LHCN-M2 (cell line): ENCODE results near the gene TAPT1. TPM values are rescaled to one million over a fixed set of nuclear protein-coding genes. Genes with fewer than 3 reads are reported as not detected.
A peak's percentile ranks its signal among the peaks of the same experiment; 100 is the strongest.

ENCODE experiments used
- DNase-seq: peaks from one replicate; pipeline ENCODE4 v3.0.0-alpha.2; 2012; ENCODE audit warnings: low read depth
- total RNA-seq: library from RNA; depleted of rRNA; stranded (reverse); fragments of >200 nt; gene quantifications from 2 replicates; pipeline ENCODE4 v1.2.3, GENCODE V29; 2014

TAPT1 gene
- total RNA-seq, 1 experiment from 2014 or later, result 10.1 TPM

DNA sequence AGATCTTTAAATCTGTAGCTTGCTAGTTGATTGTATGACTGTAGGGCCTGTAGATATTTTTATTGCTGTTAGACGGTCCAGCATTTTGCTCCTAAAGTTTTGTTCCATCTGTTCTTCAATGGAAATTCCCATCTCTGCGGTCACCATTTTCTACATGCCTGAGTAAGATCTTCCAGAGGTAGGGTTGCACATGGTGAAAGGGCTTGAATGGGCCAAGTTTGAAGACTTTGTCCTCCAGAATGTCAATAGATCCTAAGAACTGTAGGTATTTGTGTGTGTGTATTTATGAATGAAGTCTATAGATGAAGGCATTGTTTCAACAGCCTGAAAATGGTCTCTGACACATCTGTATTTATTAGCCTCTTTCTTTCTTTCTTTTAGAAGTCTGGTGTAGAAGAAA, 22.3 kb upstream of the TAPT1 start:
- DNase-seq, result no peak

DNA sequence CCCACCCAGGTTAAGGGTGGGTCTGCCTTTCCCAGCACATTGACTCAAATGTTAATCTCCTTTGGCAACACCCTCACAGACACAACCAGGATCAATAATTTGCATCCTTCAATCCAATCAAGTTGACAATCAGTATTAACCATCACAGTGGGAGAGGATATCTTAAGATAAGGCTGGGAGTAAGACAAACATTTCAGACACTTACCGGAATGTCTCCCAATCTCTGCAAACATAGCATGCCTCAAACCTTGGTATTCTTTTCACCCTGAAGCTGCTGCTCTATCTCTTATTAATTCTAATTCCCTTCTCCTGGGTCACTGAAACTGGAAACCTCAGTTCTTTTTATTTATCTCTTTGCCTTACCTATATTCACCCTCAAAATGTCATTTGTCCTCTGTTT, 19.0 kb upstream of the TAPT1 start:
- no peak for DNase-seq

DNA sequence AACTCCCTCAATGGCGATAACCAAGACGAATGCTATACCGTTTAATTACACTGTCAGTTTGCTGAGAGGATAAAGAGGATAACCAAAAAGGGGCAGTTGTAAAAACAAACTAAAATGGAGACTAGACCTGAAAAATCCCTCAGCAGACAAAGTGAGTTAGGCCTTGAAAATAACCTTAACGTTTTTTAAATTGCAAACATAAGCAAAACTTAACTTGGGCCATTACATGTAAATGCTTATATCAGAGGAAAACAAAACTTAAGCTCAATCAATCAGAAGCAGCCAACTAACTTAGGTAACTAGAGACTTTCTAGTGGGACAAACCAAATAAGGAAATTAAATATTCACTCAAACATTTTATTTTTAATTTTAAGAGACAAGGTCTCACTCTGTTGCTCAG, 17.0 kb upstream of the TAPT1 start:
- DNase-seq, result no peak

DNA sequence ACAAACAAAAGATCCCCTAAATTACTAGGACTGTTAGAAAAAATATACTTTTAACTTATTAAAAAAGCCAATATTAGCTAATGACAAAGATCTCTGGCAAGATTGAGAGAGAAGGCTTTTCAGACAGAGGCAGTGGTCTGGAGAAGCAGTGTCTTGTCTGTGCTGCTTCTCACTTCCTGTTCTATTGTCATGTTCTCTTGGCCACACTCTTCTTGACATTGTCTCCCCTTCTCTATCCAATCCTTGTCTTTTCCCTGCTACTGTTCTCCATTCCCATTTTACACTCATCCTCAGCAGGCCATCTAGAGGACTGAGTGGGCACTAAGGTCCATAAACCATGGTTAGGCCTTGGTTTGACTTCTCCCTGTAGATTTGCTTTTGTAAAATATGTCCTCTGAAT, 14.0 kb upstream of the TAPT1 start:
- no peak for DNase-seq

DNA sequence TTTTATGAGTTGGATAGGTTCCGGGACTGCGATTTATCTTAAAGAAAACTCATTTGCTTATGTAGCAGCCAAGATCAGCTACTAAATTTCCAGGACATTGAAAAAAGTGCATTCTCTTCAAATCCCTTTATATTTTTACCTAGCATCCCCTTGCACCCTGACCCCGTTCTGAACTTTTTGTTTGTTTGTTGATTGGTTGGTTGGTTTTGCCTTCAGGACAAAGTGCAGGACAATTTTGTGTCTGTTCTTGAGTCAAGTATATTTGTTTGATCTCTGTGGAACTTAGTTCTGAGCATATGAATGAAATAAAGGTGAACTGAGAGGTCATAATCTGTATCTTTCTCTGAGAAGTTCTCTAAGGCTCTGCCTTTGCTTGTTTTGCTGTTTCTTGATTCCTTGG, 12.8 kb upstream of the TAPT1 start:
- DNase-seq, result no peak

DNA sequence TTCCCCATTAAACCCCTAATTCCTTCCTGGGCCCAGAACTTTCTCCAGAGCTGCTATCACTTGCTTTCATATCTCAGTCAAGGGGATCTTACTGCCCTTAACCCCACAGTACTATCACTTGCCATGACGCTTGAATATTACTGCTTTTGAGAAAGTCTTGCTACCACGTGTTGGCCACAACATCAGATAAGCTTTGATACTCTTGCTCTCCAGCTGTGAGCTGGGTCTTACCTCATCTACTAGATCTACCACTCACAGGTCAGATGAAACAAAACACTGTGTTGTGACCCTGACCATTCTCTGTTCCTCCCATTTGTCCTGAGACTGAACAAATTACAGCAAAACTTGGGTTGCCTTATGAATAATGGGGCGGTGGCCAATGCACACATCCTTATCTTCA, 12.1 kb upstream of the TAPT1 start:
- DNase-seq, result no peak

DNA sequence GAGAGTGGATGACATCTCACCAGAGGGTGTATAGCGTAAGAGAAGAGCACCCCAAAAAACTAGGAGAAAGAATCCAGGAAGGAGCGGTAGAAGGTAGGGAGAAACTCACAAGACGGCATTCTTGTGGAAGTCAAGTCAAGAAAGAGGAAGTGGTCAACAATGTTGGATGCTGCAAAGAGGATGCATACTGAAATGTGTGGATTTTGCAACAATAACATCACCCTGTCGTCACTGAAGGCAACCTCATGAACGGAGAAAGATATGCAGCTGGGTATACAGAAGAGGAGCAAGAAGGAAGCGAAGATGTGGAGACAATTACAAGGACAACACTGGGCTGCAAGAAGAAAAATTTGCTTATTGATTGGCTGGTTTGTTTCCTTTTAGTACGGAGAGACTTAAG, 11.4 kb upstream of the TAPT1 start:
- DNase-seq, result no peak

DNA sequence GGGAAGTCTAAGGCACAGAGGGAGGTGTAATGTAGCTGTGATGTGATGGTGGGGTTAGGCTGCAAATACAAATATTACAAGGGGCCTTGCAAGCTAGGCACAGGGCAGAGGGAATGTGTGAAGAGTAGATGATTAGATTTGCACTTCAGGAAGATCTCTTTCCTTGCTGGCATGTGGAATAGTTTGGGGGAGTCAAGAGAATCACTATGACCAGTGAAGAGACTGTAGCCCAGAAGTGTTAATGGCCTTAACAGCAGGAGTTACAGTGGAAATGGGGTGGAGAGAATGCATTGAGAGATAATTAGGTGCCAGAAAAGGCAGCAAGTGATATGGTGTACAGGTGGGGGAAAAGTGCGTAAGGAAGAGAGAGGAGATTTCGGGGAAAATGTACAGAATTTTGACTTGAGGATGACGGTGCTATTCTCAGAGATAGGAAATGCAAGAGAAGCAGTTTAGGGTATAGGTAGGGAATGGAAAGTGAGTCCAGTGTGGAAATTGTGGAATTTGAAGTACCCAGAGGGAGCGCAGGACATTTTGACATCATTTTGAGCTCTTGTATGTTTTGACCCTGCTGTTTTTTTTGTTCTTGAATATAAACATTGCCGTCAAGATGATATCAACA, 10.2 kb upstream of the TAPT1 start:
- no peak for DNase-seq

DNA sequence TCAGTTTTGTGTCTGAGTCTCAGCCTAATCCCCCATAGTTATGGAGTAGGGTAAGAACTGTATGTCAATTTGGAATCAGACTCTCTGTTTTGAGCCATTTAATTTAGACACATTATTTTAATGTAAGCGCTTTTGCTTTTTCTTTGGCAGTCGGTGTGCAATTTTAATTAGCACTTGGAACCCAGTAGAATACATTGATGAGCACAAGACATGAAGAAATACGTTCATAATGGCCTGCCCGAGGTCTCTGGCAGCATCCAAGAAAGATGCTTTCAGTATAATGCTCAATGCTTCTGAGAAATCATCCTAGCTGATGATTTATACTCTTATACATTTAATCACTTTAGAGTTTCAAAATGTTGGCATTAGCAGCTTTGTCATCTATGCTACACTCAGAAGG, 8.9 kb upstream of the TAPT1 start:
- no peak for DNase-seq

DNA sequence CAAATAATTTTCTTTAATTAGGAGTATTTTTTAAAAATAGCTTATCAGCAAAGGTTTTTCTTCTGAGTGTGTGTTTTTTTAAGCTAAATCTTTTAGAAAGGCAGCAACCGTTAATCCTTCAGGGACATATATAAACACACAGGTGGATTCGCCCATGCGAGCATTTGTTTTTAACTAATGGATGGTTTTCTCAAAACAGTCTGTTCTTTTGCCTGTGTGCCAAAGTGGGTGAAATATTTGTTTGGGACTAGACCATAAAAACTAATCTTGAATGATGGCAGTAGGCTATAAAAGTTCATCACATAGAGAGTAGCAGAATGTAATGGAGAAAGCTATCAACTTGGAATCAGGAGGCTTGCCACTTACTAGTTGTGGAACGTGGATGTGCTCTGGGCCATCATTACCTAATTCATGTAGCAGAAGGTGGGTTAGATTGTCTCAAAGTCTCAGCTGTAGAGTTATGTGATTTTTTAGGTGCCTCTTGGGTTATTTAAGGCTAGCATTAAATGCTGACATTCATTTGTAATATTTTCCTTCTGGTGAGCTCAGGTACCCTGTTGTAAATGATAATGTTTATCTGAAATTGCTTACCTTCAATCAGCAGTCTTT, 7.4 kb upstream of the TAPT1 start:
- no peak for DNase-seq

DNA sequence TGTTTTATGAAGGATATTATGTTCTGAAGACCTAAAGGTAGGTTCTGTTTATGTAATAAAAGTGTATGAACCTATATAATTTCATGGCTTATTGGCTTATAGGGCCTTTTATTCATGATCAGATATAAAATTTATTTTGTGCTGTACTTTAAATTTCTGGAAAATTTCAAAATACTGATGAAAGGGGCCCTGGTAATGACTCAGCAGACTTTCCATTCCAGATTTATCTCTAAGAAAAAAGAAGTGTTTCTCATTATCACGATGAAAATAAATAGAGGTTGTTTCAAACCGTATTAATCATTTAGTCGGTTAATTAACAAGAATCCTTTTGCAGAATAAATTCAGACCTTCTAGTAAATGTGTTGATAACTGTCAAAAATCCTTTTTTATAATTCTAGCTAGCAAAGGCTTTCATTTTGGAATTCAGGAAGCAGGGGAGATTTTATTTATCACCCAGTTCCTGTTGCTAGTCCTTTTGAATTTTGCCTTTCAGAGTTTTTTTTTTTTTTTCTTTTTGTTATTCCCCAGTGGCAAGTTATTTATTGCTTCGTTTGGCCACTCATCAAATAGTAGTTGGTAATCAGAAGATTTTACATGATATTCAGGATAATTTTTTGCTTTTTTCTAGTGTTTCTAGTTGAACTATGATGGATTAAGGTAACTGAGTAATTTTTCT, 5.4 kb upstream of the TAPT1 start:
- DNase-seq, result no peak

DNA sequence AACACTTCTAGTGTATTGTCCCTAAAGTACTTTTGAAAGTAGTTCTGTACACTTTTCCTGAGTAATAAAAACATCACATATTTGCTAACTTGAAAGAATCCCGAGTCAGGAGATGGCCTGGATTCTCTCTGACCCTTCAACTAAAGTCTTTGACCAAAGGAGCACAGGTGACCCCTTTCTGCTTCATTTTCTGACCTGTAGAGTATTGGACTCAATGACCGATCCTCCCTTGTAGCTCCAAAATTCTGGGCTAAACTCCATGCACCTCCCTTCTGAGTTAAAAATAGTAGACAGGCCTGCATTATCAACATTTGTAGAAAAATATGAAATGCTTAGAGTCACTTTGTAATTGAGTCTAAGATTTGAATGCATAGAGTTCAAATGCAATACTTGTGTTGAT, 4.0 kb upstream of the TAPT1 start:
- no peak for DNase-seq

DNA sequence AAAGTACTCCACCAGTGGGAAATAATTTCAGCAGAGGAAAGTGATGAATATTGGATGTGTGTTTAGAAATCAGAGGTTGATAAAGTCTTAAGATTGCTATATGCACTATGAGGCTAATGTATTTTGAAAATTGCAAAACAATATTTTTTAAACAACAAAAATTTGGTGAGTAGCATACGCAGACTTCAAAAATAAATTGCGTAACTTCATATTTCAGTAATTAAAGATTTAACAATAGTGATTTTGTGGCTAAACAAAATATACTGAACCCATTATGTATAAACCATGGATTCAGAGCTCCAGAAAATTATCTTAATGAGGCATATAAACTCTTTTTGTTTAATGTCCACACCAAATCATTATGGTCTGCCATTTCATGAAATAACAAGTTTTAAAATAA, 3.3 kb upstream of the TAPT1 start:
- DNase-seq, result no peak

DNA sequence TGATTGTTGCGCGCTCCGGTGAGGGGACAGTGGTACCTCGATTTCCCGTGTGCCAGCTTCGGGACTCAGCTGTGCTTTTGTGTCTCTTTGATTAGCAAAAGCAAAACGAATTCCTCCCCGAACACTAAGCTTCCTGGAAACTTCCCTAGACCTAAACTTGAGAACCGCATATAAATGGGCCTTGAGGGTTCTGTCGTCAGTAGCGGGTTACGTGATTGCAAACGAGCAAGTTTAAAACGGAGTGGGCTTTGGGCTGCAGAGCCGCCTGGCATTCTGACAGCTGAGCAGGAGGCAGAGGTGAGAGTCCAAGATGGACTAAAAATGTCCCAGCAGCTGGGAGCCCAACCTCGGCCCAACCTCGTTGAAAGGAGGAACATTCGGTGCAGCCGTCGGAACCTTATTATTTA, 1.2 kb upstream of the TAPT1 start:
- DNase-seq, result peak; percentile 32

DNA sequence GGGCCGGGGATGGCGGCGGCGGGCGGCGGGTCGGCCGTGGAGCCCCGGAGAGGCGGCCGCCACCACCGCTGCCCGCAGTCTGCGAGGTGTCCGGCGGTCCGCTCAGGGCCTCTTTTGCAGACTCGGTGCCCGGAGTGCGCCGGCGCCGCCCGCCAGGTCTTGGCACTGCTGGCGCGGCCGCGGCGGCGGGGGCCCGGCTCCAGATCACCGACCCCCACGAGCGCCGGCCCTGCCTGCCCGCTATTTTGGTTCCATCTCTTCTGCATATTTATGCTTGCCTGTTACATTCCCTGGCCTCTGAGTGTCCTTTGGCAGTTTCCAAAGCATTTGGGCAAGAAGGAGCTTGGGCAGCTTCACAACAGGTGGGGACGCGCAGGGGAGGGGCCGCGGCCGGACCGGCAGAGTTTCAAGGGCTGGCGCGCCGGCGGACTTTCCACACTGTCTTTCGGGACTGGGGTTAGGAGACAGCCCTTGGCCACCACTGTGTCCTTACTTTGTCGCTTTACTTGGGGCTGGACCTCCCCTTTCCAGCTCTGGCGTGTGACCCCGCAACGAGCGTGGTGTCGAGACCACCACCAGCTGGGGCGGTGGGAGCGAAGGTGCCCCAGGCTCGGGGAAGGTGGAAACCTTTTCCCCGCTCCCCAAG, 668 bp upstream of the TAPT1 start:
- DNase-seq, result peak; percentile 43

DNA sequence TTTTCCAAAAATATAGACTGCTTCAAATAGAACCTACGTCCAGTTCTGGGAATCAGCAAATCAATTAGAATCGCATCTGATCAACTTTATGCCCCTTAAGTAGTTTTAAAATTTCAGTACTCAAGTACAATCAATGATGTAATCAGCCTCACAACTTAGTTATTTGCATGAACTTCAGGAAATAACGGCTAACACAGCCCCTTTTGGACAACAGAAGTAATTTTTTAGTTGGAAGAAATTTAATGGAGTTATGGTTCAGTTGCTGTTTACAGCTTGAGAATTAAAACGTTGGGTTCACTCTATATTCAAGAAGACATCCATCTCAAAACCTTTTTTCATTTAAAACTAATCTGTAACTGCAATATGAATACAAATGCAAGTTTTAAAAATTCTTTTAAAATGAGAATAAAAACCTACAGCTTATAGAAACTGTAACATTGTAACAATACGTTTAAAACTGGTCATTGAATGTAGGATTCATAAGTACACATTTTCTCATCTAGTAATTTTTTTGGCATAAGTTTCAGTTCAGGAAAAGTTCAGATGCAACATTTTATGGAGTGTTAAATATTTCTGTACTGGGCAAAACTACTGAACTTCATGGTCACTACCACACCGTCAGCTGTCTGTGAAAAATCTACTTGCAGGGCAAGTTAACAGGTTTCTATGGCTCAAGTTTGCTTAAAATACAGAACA, 956 bp downstream of the TAPT1 start:
- no peak for DNase-seq

DNA sequence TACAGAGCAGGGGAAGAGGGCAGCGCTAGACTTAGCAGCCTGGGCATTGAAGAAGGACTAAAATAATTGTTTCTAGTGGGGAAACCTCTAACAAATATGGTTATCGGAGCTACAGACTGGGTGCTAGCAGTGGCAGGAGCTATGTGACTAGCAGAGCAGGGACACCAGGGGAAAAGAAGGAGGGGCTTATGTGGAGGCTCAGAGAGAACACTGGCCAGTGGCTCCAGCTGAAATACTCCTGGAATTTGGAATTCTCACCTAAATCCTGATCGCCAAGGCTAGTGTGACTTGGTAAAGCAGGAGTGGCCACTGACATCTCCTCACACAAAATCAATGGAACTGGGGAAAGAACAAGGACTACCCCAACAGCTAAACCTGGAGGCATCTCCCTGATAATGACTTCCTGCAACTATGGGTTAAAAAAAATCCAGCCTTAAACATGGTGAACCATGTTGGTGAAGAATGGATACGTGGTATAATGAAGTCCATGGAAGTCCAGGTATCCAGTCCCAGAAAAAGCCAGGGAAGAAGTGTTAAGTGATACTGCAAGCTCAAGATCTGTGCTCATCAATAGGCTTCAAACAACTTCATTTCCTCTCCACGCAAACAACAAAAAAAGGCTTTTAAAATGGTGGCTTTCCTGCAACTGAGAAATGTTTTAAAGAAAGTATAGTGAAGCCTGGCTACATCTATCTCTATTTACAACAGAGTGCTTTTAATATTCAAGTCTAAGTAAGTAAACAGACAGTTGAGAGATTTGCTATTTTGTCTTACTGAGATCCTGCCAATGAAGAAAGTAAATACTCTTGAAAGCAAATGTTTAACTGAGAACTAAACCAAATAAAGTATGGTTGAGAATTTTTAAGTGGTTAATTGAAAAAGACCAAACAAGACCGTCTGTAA, 1.8 kb downstream of the TAPT1 start:
- no peak for DNase-seq

DNA sequence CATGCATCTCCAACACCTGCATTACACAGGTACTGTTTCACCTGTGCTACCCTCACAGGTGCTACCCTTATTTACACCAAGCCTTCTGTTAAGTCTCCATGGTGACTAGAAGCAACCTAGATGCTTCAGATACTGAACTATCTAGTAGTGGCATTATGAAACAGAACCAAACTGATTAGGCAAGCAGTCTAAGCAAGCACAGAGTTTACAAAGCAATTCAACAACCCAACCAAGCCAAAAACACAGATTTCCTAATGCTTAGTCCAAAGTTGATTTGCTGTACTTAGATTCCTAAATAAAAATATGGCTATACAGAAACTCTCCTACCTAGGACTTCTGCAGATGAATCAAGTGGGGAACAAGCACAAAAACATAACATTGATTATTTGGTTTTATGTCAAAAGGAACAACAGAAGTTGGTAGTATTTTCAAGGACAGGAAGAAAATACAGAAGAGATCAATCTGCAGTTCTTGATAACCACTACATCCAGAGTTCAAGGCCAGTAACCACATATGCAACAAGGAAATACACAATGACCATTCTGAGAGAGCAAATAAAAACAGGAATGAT, 3.2 kb downstream of the TAPT1 start:
- no peak for DNase-seq

DNA sequence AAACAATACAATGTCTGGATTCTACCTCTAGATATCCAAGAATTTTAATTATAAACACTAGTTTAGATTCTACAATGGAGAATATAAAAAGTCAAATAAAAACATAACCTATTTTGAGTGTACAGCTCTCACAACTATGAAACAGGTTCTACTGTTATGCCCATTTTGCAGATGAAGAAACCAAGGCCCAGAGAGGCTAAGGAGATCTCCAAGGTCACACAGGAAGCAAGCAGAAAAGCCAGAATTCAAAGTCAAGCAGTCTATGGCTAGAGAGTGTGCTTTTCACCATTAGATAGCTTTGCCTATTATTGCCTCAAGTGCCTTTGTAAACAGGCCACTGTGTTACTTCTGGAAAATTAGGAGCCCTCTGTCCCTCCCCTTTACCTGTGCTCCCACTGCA, 7.3 kb downstream of the TAPT1 start:
- DNase-seq, result no peak

DNA sequence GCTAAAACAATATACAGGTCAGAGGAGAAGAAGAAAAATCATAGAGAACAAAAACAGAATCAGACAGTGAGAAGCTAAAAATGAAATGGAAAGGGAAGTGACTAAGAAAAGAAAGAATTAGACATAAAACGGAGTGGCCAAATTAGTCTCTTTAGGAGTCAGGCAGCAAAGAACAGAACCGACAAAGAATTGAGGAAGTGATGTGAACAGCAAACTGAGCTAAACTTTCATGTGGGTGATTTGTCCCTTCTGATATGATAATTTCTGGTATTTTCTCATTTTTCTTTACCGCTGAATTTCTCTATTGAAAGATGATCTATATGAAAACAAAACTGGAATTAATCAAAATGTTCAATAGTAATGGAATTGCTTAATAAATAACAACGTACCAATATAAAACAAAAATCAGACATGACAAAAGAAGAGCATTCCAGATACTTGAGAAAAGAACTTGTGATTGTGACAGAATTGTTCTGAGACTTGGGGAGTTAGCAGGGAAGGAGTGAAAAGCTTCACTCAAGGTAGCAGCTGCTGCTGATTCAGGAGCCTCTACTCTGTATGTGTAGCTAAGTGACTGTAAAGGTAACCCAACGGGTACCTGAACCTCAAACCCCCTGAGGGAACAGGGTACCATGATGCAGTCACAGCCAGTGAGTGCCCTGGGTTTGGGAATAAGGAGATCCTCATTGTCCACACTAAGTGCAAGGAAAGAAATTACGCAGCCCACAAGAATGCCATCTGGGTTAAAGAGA, 8.8 kb downstream of the TAPT1 start:
- DNase-seq, result no peak
